DMS53 treated with DMSO at 0.1 percent for 48 hours (cell line): ENCODE results near the gene UBFD1.
"Not testable (repeated sequence)": the region's sequence is repeated elsewhere in the genome, so short reads cannot be mapped to it uniquely, and the experiment has no call there.

Experiments used
- DNase-seq: peaks from one replicate; lab custom pipeline; 2025; ENCODE audit not compliant: unreplicated experiment; lab: John Stamatoyannopoulos, UW

Gene UBFD1

GRCh38 chr16:23524886-23525285 lies 32.6 kb upstream of the UBFD1 start:
- no peak for DNase-seq

- DNase-seq = no peak
These were observed 29.4 kb upstream of the UBFD1 start for GRCh38 chr16:23527961-23528643.

GRCh38 chr16:23528644-23529310 lies 28.8 kb upstream of the UBFD1 start:
- no peak for DNase-seq

- no peak for DNase-seq
These were observed 27.5 kb upstream of the UBFD1 start for GRCh38 chr16:23530062-23530461.

- DNase-seq = no peak
These were observed 25.1 kb upstream of the UBFD1 start for GRCh38 chr16:23532448-23532847.

GRCh38 chr16:23534868-23535860 lies 22.4 kb upstream of the UBFD1 start:
- no peak for DNase-seq

- DNase-seq = no peak
These were observed 21.6 kb upstream of the UBFD1 start for GRCh38 chr16:23535901-23536300.

GRCh38 chr16:23537390-23537789 lies 20.1 kb upstream of the UBFD1 start:
- DNase-seq = no peak

GRCh38 chr16:23538919-23539278 lies 18.6 kb upstream of the UBFD1 start:
- no peak for DNase-seq

- peak; percentile 97 for DNase-seq
These were observed 17.3 kb upstream of the UBFD1 start for GRCh38 chr16:23539984-23540816.

GRCh38 chr16:23540817-23541178 lies 16.7 kb upstream of the UBFD1 start:
- not testable (repeated sequence) for DNase-seq

- DNase-seq = no peak
These were observed 13.1 kb upstream of the UBFD1 start for GRCh38 chr16:23544436-23544835.

GRCh38 chr16:23549938-23550337 lies 7.6 kb upstream of the UBFD1 start:
- no peak for DNase-seq

- no peak for DNase-seq
These were observed 5.4 kb upstream of the UBFD1 start for GRCh38 chr16:23552161-23552560.

- DNase-seq = no peak
These were observed 3.0 kb upstream of the UBFD1 start for GRCh38 chr16:23554536-23554935.

- no peak for DNase-seq
These were observed 514 bp downstream of the UBFD1 start for GRCh38 chr16:23557779-23558702.

- DNase-seq = no peak
These were observed 4.1 kb downstream of the UBFD1 start for GRCh38 chr16:23561586-23561985.

- DNase-seq = no peak
These were observed 5.0 kb downstream of the UBFD1 start for GRCh38 chr16:23562505-23562904.

- DNase-seq = no peak
These were observed 5.7 kb downstream of the UBFD1 start for GRCh38 chr16:23563186-23563585.
